T-helper 2 cell (primary cell): ENCODE measurements around the gene TACC3.

Experiments
- DNase-seq, 5 experiments: peaks; one replicate each; pipeline versions ENCODE4 v3.0.0 to v3.0.0-alpha.2; 2012 to 2022

The TACC3 gene

DNA sequence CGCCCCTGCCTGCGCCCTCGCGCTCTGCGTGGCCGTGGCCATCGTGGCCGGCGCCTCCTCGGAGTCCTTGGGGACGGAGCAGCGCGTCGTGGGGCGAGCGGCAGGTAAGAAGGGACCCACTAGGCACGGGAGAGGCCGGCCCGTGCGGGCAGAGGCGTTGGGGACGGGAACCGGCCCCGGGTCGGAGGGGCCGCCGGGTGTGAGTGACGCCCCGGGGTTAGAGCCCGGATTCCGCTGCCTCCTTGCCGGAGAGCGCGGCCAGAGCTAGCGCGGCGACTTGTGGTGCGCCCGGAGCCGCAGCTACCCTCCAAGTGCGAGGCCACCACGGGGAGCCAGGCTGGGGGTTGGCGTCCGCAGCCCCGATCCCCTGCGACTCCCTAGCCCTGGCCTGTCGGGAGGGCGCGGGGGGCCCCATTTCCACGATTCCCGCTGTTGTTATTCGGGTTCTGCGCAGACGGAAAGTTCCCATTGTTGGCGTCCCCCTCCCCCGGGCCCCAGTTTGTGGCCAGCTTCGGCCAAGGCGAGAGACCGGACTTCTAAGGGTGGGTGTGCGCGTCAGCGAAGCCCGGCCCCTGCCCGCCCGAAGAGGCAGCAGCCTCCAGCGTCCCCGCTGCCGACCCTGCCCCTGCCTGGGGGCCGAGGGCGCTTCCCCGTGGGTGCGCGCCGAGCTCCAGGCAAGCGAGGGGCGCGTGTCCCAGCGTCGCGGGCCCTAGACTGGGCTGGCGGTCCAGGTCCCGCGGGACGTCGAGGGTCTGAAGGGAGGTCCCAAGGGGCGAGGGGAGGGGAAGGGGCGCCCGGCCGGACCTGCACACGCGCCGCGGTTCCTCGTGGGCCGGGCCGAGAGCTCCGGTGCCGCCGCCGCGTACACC, 72.9 kb downstream of the TACC3 start:
- DNase-seq: no peak
